Measurements from ENCODE around the gene MAPK9. TPM values are rescaled to one million over a fixed set of nuclear protein-coding genes. Genes with fewer than 3 reads are reported as not detected.

MAPK9 gene
- total and polyA plus RNA-seq, 2 donors from 2014 or later, result 17.3 to 30.9 TPM

- no peaks in the 10 kb centered on the region for H3K4me1 ChIP-seq (ENCODE audit: control insufficient read depth in 2 of 3, insufficient read depth in 2 of 3, low read depth in 1 of 3, low read length in 3 of 3)
- no peaks in the 10 kb centered on the region for H3K9me3 ChIP-seq (ENCODE audit: control insufficient read depth in 2 of 3, insufficient read depth in 1 of 3, low read length in 3 of 3)
- TF ChIP-seq CTCF (IDR thresholded peaks at IDR 0.05; ENCODE audit: borderline replicate concordance, extremely low read depth, insufficient read depth), result peak; percentile 72
- no peak overlapping the region for H3K9ac ChIP-seq (ENCODE audit: low read length in 3 of 3)
- no peaks in the 10 kb centered on the region for H3K36me3 ChIP-seq (ENCODE audit: control insufficient read depth in 2 of 3, insufficient read depth in 3 of 3, low read length in 3 of 3)
- no peak overlapping the region for H3K27ac ChIP-seq (ENCODE audit: low read depth in 2 of 2, low read length in 2 of 2)
- H3K4me3 ChIP-seq (ENCODE audit: low read length in 3 of 3), result no peak overlapping the region
- no peaks in the 10 kb centered on the region for H3K27me3 ChIP-seq (ENCODE audit: control insufficient read depth, insufficient read depth, low read length)
- FAIRE-seq (no peak), DNase-seq (peak in 3 of 5 donors; percentile 49 to 85 (median 55))
- intact Hi-C loops (cut with DNase I), result no loop called here
Observed at GRCh38 chr5:180315762-180316212, 23.9 kb upstream of the MAPK9 start.

GRCh38 chr5:180313677-180314505, 22.0 kb upstream of the MAPK9 start:
- H3K27ac ChIP-seq (ENCODE audit: low read depth in 2 of 2, low read length in 2 of 2), result no peak overlapping the region
- H3K27me3 ChIP-seq (ENCODE audit: control insufficient read depth, insufficient read depth, low read length), result no peaks in the 10 kb centered on the region
- H3K9ac ChIP-seq (ENCODE audit: low read length in 3 of 3), result peak overlapping the region in 1 of 3 donors; percentile 78
- DNase-seq (peak; percentile 78 to 90 (median 87)), FAIRE-seq (no peak)
- intact Hi-C loops (cut with DNase I), result no loop called here
- no peaks in the 10 kb centered on the region for H3K36me3 ChIP-seq (ENCODE audit: control insufficient read depth in 2 of 3, insufficient read depth in 3 of 3, low read length in 3 of 3)
- H3K4me3 ChIP-seq (ENCODE audit: low read length in 3 of 3), result peak overlapping the region; percentile 32 to 84 (median 54)
- no peak for TF ChIP-seq CTCF (IDR thresholded peaks at IDR 0.05; ENCODE audit: borderline replicate concordance, extremely low read depth, insufficient read depth)
- no peaks in the 10 kb centered on the region for H3K4me1 ChIP-seq (ENCODE audit: control insufficient read depth in 2 of 3, insufficient read depth in 2 of 3, low read depth in 1 of 3, low read length in 3 of 3)
- no peaks in the 10 kb centered on the region for H3K9me3 ChIP-seq (ENCODE audit: control insufficient read depth in 2 of 3, insufficient read depth in 1 of 3, low read length in 3 of 3)

- intact Hi-C loops (cut with DNase I), result no loop called here
Observed at GRCh38 chr5:180311216-180311615, 19.3 kb upstream of the MAPK9 start.

More at GRCh38 chr5:180311216-180311615, 19.3 kb upstream of the MAPK9 start:
- DNase-seq (peak in 1 of 5 donors; percentile 34), FAIRE-seq (no peak)
- Histone ChIP-seq H3K4me3 (ENCODE audit: low read length in 3 of 3) (no peak overlapping the region), H3K36me3 (ENCODE audit: control insufficient read depth in 2 of 3, insufficient read depth in 3 of 3, low read length in 3 of 3) (no peaks in the 10 kb centered on the region), H3K27ac (ENCODE audit: low read depth in 2 of 2, low read length in 2 of 2) (no peak overlapping the region), H3K27me3 (ENCODE audit: control insufficient read depth, insufficient read depth, low read length) (no peaks in the 10 kb centered on the region), H3K4me1 (ENCODE audit: control insufficient read depth in 2 of 3, insufficient read depth in 2 of 3, low read depth in 1 of 3, low read length in 3 of 3) (no peaks in the 10 kb centered on the region), H3K9me3 (ENCODE audit: control insufficient read depth in 2 of 3, insufficient read depth in 1 of 3, low read length in 3 of 3) (no peaks in the 10 kb centered on the region), H3K9ac (ENCODE audit: low read length in 3 of 3) (no peak overlapping the region)
- TF ChIP-seq CTCF (IDR thresholded peaks at IDR 0.05; ENCODE audit: borderline replicate concordance, extremely low read depth, insufficient read depth), result no peak

All from kidney (tissue), 14 donors.